Fibroblast of the aortic adventitia (primary cell): Measurements from ENCODE around the gene SLC26A9. TPM values are rescaled to one million over a fixed set of nuclear protein-coding genes. Genes with fewer than 3 reads are reported as not detected.
A peak's percentile ranks its signal among the peaks of the same experiment; 100 is the strongest.
"Not testable (repeated sequence)": the region's sequence is repeated elsewhere in the genome, so short reads cannot be mapped to it uniquely, and the experiment has no call there.

ENCODE experiments used
- DNase-seq: peaks from one replicate; pipeline ENCODE4 v3.0.0-alpha.2; 2010; ENCODE audit warnings: low read depth
- H3K4me3 ChIP-seq: 2 replicates; pipeline ENCODE4 v1.5.1; 2011; ENCODE audit warnings: low read depth, mild to moderate bottlenecking, control low read depth, low read length, moderate library complexity
- total RNA-seq: library from RNA; depleted of rRNA; stranded (reverse); fragments of >200 nt; gene quantifications from 2 replicates; pipeline ENCODE4 v1.2.3, GENCODE V29; 2012; ENCODE audit warnings: low replicate concordance
- TF ChIP-seq, protein P1 (sequence below): IDR thresholded peaks from 2 replicates; pipeline ENCODE4 v1.5.1; 2011; ENCODE audit warnings: mild to moderate bottlenecking, low read length, control low read depth, inconsistent platforms; ENCODE audit not compliant: insufficient read depth

SLC26A9 gene
- total RNA-seq, 1 donor = not detected

GRCh38 chr1:205913451-205914154 is 29.7 kb downstream of the SLC26A9 start:
- DNase-seq = peak; percentile 93
- no peak overlapping the region for H3K4me3 ChIP-seq
- TF ChIP-seq, protein P1, sequence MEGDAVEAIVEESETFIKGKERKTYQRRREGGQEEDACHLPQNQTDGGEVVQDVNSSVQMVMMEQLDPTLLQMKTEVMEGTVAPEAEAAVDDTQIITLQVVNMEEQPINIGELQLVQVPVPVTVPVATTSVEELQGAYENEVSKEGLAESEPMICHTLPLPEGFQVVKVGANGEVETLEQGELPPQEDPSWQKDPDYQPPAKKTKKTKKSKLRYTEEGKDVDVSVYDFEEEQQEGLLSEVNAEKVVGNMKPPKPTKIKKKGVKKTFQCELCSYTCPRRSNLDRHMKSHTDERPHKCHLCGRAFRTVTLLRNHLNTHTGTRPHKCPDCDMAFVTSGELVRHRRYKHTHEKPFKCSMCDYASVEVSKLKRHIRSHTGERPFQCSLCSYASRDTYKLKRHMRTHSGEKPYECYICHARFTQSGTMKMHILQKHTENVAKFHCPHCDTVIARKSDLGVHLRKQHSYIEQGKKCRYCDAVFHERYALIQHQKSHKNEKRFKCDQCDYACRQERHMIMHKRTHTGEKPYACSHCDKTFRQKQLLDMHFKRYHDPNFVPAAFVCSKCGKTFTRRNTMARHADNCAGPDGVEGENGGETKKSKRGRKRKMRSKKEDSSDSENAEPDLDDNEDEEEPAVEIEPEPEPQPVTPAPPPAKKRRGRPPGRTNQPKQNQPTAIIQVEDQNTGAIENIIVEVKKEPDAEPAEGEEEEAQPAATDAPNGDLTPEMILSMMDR = no peak

DNA sequence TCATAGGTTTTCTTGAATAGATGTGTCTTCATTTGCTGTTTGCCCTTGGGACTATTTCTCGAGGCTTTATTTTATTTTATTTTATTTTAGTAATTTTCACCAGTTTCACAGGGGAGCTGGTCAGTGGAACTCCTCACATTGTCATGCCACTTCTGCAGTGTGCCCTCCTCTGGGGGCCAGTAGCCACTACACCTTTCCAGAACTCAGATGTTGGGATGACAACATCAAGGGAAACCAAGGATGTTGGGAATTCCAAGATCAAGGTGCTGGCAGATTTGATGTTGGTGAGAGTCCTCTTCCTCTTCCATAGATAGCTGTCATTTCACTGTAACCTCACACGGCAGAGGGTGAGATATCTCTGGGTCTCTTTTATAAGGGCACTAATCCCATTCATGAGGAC is 35.5 kb downstream of the SLC26A9 start:
- no peak overlapping the region for H3K4me3 ChIP-seq
- TF ChIP-seq, protein P1 = peak; percentile 68
- DNase-seq = peak; percentile 63

- H3K4me3 ChIP-seq, DNase-seq: not testable (repeated sequence)
Observed at GRCh38 chr1:205905095-205905494, 38.2 kb downstream of the SLC26A9 start.

DNA sequence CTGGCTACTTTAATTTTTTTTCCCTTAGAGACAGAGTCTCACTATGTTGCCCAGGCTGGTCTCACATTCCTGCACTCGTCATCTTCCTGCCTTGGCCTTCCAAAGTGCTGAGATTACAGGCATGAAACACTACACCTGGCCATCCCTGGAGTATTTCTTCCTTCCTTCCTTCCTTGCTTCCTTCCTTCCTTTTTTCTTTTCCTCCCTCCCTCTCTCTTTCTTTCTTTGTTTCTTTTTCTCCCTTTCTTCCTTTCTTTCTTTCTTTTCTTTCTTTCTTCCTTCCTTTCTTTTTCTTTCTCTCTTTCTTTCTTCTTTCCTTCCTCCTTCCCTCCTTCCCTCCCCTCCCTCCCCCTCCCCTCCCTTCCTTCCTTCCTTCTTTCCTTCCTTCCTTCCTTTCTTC is 46.9 kb downstream of the SLC26A9 start:
- no peak overlapping the region for H3K4me3 ChIP-seq
- DNase-seq = no peak
- TF ChIP-seq, protein P1 = no peak

DNA sequence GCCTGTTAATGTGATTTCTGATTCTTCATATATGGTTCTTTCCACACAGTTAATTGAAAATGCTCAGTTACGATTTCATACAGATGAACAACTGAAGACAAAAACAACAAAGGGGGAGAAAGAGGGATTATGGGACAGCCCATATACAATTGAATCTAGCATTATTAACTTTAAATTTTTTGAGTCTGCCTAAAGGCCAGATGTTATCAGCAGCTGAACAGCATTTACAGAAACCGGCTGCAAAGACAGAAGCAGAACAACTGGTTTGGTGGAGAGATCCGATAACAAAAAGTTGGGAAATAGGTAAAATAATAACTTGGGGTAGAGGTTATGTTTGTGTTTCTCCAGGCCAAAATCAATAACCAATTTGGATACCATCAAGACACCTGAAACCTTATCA is 49.1 kb downstream of the SLC26A9 start:
- H3K4me3 ChIP-seq, DNase-seq: not testable (repeated sequence)

DNA sequence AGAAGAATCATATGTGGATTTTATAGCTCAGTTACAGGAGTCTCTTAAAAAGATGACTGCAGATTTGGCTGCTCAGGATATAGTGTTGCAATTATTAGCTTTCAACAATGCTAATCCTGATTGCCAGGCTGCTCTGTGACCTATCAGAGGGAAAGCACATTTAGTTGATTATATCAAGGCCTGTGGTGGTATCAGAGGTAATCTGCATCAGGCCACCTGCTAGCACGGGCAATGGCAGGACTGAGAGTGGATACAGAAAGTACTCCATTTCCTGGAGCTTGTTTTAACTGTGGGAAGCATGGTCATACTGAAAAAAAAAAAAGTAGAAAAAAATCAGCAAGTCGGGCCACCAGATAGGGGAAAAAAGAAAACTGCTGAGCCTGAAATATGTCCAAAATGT is 51.1 kb downstream of the SLC26A9 start:
- DNase-seq, H3K4me3 ChIP-seq: not testable (repeated sequence)

GRCh38 chr1:205891481-205891880 is 51.8 kb downstream of the SLC26A9 start:
- peak; percentile 43 for DNase-seq
- H3K4me3 ChIP-seq = not testable (repeated sequence)

DNA sequence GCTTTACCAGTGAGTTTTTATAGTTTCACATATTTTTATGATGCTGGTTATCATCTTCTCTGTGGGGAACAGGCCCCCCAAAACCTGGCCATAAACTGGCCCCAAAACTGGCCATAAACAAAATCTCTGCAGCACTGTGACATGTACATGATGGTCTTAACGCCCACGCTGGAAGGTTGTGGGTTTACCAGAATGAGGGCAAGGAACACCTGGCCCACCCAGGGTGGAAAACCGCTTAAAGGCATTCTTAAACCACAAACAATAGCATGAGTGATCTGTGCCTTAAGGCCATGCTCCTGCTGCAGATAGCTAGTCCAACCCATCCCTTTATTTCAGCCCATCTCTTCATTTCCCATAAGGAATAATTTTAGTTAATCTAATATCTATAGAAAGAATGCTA is 52.6 kb downstream of the SLC26A9 start:
- not testable (repeated sequence) for H3K4me3 ChIP-seq, DNase-seq

- peak; percentile 82 for DNase-seq
- not testable (repeated sequence) for H3K4me3 ChIP-seq
Observed at GRCh38 chr1:205889706-205890105, 53.5 kb downstream of the SLC26A9 start.

- DNase-seq, H3K4me3 ChIP-seq: not testable (repeated sequence)
Observed at GRCh38 chr1:205889006-205889405, 54.2 kb downstream of the SLC26A9 start.

DNA sequence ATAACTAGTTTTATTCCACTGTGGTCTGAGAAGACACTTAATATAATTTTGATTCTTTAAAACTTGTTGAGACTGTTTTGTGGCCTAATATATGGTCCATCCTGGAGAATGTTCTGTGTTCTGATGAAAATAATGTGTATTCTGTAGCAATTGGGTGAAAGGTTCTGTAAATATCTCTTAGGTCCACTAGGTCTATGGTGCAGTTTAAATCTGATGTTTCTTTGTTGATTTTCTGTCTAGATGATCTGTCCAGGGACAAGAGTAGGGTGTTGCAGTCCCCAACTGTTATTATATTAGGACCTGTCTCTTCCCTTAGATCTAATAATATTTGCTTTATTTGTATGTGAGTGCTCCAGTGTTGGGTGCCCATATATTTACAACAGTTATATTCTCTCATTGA is 59.5 kb downstream of the SLC26A9 start:
- H3K4me3 ChIP-seq = no peak overlapping the region
- TF ChIP-seq, protein P1 = no peak
- DNase-seq = no peak
